ENCODE data around the gene GARNL3. TPM values are rescaled to one million over a fixed set of nuclear protein-coding genes. Genes with fewer than 3 reads are reported as not detected.

The GARNL3 gene
- total RNA-seq, 1 donor from 2014 or later: 3.3 TPM

DNA sequence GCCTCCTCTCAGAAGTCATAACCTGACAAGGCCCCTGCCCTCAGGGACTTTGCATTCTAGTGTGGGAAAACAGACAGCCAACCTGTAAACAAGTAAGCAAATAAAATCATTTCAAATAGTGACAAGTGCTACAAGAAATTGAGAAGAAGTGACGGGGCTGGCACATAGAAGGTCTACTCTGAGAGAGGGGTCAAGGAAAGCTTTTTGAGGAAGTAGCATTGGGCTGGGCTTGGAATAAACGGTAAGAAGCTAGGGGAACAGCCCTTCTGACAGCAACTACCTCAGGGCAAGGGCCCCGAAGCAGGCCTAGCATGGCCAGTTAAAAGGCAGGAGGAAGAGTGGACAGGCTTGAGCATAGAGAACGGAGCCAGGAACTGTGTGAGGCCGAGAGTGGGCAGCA lies 127.6 kb downstream of the GARNL3 start:
- Mint-ChIP-seq H3K36me3 (ENCODE audit: low read depth, unreplicated experiment) (no peaks in the 10 kb centered on the region), H3K4me1 (ENCODE audit: unreplicated experiment) (peaks cover 3% of the 10 kb centered on the region), H3K27ac (ENCODE audit: unreplicated experiment) (no peak overlapping the region), H3K4me3 (ENCODE audit: unreplicated experiment) (no peak overlapping the region), H3K27me3 (ENCODE audit: unreplicated experiment) (peaks cover 5% of the 10 kb centered on the region), H3K9me3 (ENCODE audit: unreplicated experiment) (no peaks in the 10 kb centered on the region)
- TF ChIP-seq, protein P1, sequence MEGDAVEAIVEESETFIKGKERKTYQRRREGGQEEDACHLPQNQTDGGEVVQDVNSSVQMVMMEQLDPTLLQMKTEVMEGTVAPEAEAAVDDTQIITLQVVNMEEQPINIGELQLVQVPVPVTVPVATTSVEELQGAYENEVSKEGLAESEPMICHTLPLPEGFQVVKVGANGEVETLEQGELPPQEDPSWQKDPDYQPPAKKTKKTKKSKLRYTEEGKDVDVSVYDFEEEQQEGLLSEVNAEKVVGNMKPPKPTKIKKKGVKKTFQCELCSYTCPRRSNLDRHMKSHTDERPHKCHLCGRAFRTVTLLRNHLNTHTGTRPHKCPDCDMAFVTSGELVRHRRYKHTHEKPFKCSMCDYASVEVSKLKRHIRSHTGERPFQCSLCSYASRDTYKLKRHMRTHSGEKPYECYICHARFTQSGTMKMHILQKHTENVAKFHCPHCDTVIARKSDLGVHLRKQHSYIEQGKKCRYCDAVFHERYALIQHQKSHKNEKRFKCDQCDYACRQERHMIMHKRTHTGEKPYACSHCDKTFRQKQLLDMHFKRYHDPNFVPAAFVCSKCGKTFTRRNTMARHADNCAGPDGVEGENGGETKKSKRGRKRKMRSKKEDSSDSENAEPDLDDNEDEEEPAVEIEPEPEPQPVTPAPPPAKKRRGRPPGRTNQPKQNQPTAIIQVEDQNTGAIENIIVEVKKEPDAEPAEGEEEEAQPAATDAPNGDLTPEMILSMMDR (IDR thresholded peaks at IDR 0.05; ENCODE audit: unreplicated experiment): no peak
- DNase-seq (ENCODE audit: low spot score): no peak

DNA sequence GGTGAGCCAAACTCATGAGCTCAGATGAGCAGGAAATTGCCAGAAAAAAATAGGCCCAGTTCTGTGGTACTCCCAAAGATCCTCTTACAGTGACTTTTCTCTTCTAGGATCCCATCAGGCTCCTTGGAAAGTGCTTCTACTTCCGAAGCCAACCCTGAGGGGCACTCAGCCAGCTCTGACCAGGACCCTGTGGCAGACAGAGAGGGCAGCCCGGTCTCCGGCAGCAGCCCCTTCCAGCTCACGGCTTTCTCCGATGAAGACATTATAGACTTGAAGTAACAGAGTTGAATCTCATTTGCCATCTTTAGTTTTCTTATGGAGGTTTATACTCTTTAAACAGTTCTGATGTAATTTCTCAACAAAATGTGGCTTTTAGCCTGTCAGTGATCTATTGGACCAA lies 128.4 kb downstream of the GARNL3 start:
- Mint-ChIP-seq H3K27me3 (ENCODE audit: unreplicated experiment) (peaks cover 5% of the 10 kb centered on the region), H3K9me3 (ENCODE audit: unreplicated experiment) (no peaks in the 10 kb centered on the region), H3K4me1 (ENCODE audit: unreplicated experiment) (peaks cover 3% of the 10 kb centered on the region), H3K4me3 (ENCODE audit: unreplicated experiment) (no peak overlapping the region), H3K36me3 (ENCODE audit: low read depth, unreplicated experiment) (no peaks in the 10 kb centered on the region), H3K27ac (ENCODE audit: unreplicated experiment) (no peak overlapping the region)
- no peak for DNase-seq (ENCODE audit: low spot score)
- TF ChIP-seq, protein P1 (IDR thresholded peaks at IDR 0.05; ENCODE audit: unreplicated experiment): no peak

DNA sequence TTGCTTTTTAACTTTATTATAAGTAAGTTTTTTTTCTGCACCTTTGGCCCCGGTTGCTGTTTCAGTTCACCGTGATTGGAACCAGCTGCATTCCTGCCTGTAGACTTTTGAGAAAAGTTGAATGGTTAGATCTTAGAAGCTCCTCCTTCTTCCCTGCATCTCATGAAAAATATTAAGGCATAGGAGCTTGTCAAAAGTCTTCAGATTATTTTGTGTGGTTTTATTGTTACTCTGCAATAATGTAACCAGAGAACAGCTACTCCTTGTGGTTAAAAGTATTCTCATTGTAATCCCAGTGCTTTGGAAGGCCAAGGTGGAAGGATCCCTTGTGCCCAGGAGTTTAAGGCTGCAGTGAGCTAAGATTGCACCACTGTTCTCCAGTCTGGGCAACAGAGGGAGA lies 129.1 kb downstream of the GARNL3 start:
- TF ChIP-seq, protein P1 (IDR thresholded peaks at IDR 0.05; ENCODE audit: unreplicated experiment): no peak
- H3K4me3 Mint-ChIP-seq (ENCODE audit: unreplicated experiment): no peak overlapping the region
- no peaks in the 10 kb centered on the region for H3K9me3 Mint-ChIP-seq (ENCODE audit: unreplicated experiment)
- H3K27ac Mint-ChIP-seq (ENCODE audit: unreplicated experiment): no peak overlapping the region
- H3K36me3 Mint-ChIP-seq (ENCODE audit: low read depth, unreplicated experiment): no peaks in the 10 kb centered on the region
- no peak for DNase-seq (ENCODE audit: low spot score)
- peaks cover 7% of the 10 kb centered on the region for H3K27me3 Mint-ChIP-seq (ENCODE audit: unreplicated experiment)
- H3K4me1 Mint-ChIP-seq (ENCODE audit: unreplicated experiment): peaks cover 3% of the 10 kb centered on the region

DNA sequence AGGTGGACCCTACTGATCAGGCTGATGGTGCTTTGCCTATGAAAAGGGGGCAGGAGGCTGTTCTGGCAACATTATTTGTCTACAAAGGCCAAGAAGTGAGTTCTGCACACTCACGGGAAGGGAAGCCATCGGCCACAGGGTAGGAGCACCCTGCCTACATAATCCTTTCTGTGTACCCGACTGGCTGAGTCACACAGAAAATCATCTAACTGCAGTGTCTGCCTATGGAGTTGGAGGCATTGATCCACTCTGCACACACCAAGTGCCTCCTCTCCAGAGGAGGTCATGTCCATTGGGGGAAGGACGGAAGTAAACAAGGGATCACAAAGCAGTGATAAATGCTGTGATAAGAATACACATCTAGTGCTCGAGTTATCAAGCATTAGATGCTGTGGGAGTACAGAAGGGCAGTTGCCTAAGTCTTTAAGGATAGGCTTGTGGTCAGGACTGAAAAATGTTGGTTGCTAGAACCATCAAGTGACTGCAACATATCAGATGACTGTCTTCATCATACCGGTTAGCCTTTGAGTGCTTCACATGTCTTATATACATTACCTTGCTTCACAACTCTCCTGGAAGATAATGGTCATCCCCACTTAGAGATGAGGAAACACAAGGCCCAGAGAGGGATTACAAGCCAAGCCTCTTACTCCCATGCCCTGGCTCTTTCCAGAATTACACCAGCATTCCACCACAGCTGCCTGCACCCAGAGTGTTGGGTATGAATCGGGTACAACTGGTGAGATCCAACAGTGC lies 131.1 kb downstream of the GARNL3 start:
- H3K4me1 Mint-ChIP-seq (ENCODE audit: unreplicated experiment): peaks cover 3% of the 10 kb centered on the region
- no peaks in the 10 kb centered on the region for H3K36me3 Mint-ChIP-seq (ENCODE audit: low read depth, unreplicated experiment)
- H3K4me3 Mint-ChIP-seq (ENCODE audit: unreplicated experiment): peak overlapping the region; percentile 89
- TF ChIP-seq, protein P1 (IDR thresholded peaks at IDR 0.05; ENCODE audit: unreplicated experiment): no peak
- H3K27ac Mint-ChIP-seq (ENCODE audit: unreplicated experiment): peak overlapping the region; percentile 31
- no peaks in the 10 kb centered on the region for H3K9me3 Mint-ChIP-seq (ENCODE audit: unreplicated experiment)
- H3K27me3 Mint-ChIP-seq (ENCODE audit: unreplicated experiment): peaks cover 6% of the 10 kb centered on the region
- no peak for DNase-seq (ENCODE audit: low spot score)

DNA sequence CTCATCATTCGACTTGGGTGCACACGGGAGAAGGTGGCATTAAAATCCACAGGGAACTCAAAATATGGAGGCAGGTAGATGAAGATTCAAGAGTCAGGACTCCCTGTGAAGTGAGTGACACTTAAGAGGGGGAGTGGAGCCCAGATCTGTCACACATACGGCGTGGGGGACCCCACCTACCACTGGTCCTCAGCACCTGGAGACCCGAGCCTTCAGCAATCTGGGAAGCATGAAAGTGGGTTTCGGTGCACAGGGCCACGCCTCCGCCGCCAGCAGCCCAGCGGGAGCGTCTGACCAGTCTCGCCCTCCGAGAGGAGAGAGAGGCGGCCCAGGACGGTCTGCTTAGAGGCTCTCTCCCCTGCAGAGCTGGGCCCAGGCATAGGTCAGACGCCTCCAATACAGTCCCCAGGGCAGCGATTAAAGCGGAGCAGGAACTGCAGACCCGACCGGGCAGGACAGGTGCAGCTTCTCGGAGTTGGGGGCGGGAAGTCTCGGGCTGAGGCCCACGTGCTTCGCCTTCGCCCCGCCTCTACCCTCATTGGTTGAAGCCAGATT lies 131.8 kb downstream of the GARNL3 start:
- Mint-ChIP-seq H3K4me3 (ENCODE audit: unreplicated experiment) (peak overlapping the region; percentile 89), H3K27me3 (ENCODE audit: unreplicated experiment) (peaks cover 6% of the 10 kb centered on the region), H3K4me1 (ENCODE audit: unreplicated experiment) (peaks cover 3% of the 10 kb centered on the region), H3K9me3 (ENCODE audit: unreplicated experiment) (no peaks in the 10 kb centered on the region), H3K27ac (ENCODE audit: unreplicated experiment) (peak overlapping the region; percentile 31), H3K36me3 (ENCODE audit: low read depth, unreplicated experiment) (no peaks in the 10 kb centered on the region)
- no peak for DNase-seq (ENCODE audit: low spot score)
- TF ChIP-seq, protein P1 (IDR thresholded peaks at IDR 0.05; ENCODE audit: unreplicated experiment): no peak
